Stimulated activated CD4-positive, alpha-beta T cell treated with anti-CD3 and anti-CD28 coated beads, TNF-alpha, amount 100 ng/mL, for 48 hours (primary cell): Measurements from ENCODE around the gene KCNMB2.
"Not testable (repeated sequence)": the region's sequence is repeated elsewhere in the genome, so short reads cannot be mapped to it uniquely, and the experiment has no call there.

Experiments
- DNase-seq, 3 donors: peaks; one replicate each; pipeline ENCODE4 v3.0.0-alpha.2; 2020; ENCODE audit warnings: low read depth in 3 of 3

The KCNMB2 gene

DNA sequence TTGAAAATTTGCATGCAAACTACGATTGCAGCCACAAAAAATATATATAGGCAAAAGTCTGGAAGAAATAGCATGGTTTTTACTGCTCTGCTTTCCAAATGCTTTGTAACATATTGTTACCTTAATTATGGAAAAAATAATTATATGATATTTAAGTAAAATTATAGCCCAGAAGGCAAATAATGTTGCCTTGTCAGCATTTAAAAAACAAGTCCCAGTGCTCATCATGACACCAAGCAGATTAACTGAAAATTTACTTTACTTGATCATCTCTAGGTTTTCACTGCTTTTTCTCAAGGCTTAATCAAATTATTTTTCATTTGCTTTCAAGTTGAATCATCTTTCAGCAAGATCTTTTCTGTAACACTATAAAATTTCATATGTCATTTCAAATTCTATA, 272.5 kb downstream of the KCNMB2 start:
- no peak for DNase-seq

DNA sequence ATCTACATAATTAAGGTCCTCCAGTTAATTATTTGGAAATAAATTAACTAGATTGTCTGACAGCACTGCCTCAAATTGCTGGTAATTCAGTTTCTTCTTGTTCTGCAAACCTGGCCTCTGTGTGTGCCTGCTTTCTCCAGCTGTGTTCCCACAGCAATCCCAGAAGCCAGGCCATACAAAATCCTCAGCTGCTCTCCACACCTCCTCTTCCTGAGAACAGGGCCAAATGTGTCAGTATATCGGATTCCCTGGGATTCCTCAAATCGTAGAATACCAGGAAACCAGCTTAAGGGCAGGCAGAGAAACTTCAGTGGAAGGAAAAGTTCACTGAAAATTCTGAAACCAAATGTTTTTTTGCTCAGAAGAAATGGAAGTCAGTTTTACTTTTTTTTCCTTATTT, 273.9 kb downstream of the KCNMB2 start:
- no peak for DNase-seq

DNA sequence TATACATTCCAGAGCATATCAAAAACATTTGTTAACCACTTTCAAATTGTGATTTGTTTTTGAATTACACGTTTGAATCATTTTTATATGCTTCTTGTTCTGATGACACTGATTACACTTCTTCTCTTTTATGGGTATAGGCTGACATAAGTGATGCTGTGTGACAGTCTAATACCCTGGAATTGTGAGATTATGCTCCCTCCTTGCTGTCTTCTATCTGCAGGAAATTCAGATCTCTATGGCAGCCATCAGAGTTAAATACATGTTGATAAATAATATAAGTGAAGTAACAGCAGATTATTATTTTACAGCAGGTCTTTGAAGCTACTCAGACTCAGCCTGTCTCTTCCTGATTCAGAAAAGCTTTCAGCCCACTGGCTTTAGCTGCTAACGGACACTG, 286.5 kb downstream of the KCNMB2 start:
- no peak for DNase-seq

DNA sequence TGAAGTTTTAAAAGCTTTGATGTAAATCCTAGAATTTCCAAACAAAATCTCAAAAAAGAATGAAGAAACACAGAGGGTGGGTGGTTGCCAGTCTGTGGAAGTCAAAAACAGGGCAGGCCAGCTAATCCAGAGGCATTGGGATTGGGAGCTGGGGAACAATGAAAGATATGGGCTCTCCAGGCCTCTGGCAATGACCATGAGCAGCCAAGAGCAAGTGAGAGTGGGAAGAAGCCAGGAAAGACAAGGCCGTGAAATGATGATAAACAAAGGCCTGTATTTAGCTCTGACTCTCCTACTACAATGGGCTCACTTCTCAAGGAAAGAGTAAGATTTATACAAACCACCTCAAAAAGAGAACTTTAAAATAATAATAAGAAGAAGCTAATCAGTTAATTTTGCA, 286.9 kb downstream of the KCNMB2 start:
- no peak for DNase-seq

DNA sequence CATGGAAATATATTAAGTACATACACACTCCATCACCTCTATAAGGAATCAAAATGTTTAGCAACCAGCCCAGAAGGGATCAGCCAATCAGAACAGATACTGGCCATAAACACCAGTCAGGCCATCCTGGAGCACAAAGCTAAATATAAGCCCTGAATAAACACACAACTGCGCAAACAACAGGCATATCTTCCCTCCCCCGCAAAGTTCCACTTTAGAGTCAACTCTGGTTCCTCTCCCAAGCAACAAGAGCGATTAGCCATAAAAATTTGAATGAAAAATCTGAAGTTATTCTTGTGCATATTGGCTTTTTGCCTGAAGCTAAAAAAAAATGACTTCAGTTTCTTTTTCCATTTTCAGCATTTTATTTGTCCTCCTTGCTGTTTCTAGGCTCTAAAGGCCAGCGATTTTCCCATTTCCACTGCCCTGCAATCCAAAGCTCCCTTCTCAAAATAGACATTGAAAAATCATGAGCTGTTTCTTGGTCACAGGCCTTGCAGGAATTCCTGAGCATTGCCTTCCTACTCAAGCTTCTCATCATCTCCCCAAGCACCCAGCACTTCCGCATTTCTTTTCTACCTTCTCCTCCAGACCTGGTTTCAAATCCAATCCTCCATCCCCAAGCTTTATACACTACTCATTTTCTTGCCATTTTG, 287.5 kb downstream of the KCNMB2 start:
- DNase-seq: no peak

DNA sequence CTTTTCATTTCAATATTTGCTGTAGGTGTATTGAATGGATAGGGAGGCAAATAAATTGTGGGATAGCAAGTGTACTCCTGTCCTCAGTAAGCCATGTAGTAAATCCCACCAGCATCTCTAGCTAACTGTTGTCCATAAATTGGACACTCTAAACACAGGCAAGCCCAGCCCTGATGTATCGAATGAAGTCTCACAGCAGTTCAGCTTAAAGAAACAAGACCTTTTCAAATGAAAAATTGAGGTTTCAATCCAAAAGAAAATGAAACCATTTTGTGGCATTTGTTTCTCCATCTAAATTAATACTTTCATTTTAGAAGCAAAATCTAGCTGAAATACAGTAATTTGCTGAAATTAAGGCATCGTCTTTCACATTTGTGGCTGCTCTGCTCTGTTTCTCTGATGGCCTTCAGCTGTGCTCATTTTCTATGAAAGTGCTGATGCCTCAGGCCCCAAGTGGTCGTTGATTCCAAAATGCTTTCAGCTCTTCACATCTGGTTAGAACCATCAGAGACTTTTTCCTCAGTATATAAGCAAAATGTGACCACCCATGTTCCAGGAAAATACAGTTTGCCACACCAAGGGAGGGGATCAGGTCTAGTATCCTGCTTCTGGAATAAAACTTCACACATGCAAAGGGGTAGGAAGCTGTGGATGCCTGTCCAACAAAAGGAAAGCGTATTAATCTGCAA, 290.3 kb downstream of the KCNMB2 start:
- DNase-seq: no peak

DNA sequence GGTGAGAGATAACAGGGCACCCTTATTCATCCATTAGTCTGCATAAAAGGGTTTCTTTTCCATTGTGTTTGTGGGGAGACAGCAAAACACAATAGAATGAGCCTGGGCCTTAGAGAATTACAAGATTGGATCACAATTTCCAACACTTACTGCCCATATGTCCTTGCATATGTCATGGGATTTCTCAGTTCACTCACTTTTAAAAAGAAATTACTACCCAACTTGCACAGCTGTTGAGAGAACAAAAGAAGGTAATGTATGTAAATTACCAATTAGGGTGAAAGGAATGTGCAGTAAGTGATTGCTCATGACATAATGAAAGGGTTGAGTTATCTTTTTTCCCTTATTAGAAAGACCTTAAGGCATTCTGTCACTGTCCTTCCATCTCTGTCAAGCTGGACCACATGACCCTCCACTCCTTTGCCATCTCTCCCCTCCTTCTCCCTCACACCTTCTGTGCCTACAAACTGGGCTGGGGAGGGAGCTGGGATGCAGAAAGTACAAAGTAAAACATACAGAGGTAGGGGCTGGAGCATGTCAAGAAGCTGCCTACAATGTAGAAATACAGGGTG, 291.1 kb downstream of the KCNMB2 start:
- no peak for DNase-seq

DNA sequence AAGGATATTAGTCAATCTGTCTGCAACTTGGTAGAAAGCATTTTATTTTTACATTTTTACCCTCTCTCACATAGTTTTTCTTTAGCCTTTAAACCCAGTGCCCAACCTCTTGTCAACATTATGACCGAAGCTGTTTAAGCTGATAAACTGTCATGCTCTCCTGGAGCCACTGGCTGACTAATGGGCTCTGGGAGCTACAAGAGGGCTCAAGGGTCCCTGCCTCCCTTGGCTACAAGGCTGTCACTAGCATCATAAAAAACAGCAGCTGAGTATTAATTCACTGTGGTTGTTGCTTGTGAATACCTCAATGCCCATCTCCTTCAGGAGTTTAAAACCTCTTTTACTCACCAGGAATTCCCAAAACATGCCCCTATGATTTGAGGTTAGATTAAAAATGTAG, 297.5 kb downstream of the KCNMB2 start:
- no peak for DNase-seq

DNA sequence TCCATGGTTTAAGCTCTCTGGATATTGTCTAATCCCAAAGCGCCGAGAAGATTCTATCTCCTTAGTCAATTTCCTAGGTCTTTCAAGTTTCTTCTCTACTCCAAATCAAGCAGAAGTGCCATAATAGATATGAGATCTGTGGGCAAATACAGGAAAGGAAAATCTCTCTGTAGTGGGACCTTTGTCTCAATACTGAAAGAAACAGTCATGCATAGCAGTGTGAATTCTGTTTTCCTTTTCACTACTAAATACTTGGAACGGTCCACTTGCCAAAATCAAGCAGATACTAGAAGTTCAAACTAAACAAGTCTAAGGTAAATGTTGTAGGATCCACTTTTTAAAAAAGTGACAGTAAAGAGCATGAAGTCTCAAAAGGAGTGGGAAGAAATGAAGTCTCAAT, 298.8 kb downstream of the KCNMB2 start:
- no peak for DNase-seq

DNA sequence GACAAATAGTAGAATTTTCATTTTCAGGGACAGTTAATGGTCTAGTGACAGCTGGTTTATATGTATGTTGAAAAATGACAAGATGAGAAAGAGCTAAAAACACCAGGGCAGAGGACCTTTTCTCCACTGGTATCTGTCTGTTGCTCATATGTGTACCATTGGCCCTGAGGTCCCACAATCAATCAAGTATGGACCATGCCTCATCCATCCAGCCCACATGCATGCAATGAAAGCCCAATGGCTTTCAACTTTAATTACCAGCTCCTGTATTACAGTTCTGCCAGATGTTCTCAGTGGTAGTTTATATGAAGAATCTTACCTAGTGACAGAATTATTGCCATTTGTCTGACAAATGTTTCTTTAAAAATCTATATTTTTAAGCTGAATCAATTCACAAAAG, 301.3 kb downstream of the KCNMB2 start:
- no peak for DNase-seq

DNA sequence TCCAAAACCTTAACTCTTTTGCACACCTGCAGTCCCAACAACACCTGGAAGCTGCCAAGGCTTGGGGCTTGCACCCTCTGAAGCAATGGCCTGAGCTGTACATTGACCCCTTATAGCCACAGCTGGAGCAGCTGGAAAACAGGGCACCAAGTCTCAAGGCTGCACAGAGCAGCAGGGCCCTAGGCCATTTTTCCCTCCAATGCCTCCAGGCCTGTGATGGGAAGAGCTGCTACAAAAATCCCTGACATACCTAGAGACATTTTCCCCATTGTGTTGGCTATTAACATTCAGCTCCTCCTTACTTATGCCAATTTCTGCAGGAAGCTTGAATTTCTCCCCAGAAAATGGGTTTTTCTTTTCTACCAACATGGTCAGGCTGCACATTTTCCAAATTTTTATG, 304.4 kb downstream of the KCNMB2 start:
- no peak for DNase-seq

DNA sequence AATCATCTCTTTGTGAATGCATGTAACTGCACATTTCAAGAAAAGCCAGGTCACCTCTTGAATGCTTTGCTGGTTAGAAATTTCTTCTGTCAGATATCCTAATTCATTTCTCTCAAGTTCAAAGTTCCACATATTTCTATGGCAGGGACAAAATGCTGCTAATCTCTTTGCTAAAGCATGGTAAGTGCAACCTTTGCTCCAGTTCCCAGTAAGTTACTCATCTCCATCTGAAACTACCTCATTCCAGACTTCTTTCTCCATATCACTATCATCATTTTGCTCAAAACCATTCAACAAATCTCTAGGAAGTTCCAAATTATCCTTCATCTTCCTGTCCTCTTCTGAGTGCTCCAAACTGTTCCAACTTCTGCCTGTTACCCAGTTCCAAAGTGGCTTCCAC, 304.8 kb downstream of the KCNMB2 start:
- no peak for DNase-seq

DNA sequence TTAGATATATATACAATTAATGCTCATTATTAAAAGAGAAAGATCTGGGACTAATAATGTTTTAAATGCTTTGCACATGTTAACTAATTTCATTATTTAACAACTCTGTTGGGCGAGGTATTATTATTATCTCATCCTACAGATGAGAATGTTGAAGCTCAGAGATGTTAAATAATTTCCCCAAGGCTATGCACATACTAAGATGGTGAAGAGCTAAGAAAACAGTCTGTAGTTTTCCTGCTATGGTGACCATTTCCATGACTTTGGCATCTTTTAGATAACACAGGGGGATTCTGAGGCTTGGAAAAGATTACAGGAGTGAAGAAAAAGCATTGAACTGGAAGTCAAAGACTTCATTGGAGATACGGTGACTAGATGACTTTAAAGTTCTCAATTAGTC, 308.7 kb downstream of the KCNMB2 start:
- DNase-seq: no peak

DNA sequence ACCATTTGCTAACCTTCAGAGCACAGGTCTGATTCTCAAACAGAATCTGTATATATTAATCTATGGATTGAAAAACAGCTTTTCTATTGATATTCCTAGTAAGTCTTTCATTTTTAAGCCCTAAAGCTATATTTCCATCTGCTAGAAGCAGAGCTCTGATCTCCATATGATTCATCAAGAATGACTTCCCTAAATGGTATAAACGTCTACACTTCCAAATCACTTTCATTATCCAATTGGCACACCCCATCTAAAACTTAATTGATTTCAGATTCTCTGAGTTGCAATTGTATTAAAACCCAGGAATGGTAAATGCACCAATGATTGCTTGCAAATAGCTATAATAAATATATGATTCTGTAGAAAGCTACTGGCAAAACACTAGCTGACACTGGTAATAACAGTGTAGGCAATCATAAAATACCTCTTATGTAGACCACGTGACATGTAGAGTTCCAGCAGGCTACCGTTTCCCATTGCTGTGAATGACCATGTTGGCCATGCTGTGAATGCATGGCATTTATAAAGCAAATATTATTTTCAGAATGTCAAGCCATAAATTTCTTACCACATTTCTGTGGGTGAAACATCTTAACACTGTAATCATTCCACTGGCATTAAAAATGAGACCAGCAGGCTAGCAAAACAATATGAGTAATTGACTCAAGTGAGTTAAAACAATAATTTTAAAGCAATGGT, 309.3 kb downstream of the KCNMB2 start:
- DNase-seq: no peak

DNA sequence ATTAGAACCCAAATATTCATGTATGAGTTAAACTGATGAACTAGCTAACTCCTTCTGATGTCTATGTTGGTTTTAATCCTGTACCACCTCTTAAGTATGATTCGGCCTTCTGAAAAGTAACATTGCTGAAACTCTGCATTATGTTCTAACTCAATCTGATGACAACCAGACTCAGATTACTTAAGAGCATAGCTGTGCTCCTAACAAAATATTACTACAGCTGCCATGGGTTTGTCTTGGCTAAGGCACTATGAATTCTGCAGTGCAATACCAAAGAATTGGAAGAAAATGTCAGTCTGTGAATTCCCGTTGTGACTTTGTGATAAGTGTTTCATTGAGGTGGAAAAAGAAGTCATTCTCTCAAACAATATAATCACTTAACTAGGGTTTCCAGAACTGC, 311.0 kb downstream of the KCNMB2 start:
- no peak for DNase-seq

DNA sequence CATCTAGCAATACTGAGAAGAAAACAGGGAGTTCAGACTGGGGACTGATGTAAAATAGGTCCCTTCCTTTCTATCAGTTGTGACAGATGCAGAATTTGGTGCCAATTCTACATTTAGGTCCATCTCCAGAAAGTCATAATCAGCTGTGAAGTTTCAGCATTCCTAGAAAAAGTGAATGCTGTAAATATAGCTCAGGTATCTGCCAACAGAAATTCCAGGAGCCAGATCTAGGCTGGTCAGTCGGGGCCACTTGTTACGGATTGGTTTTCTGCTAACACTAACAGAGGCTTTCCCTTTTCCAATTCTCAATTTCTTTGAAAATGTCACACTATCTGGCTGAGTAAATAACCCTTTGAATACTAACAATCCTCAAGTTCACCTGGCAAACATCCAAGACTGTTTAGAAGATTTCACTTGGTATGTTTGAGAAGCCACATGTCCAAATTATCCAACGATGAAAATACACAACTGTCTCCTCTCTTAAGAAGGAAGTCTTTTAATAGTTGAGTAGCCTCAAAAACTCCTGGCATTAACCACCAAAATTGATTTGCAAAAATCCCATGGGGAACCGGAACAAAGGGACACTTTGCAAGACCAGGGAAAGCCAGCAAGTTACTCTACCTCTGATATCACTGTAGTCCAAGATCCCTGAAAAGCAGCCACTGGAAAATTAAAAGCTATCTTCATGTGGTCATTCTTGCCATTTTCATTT, 313.1 kb downstream of the KCNMB2 start:
- no peak for DNase-seq

DNA sequence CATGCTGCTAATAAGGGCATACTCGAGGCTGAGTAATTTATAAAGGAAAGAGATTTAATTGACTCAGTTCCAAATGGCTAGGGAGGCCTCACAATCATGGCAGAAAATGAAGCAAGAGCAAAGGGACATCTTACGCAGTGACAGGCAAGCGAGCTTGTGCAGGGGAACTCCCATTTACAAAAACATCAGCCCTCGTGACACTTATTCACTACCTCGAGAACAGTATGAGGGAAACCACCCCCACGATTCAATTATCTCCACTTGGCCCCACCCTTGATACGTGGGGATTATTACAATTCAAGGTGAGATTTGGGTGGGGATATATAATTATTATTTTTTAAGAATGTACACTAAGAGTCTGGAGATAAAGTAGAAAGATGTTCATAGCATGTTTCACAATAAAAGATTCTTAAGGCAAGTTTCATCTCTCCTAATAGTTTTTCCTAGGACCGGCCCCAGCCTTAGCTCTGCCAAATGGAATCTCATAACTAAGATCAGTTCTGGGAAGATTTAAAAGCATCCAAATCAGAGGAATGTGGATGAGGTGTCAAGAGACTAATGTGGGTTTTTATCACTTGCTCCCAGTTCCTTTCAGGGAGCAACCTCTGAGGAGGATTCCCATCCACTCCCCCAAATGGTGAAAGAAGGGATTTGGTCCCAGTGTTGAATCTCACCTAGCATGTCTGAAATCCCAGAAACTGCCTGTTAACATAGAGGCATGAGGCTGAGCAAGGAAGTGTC, 314.4 kb downstream of the KCNMB2 start:
- no peak for DNase-seq

DNA sequence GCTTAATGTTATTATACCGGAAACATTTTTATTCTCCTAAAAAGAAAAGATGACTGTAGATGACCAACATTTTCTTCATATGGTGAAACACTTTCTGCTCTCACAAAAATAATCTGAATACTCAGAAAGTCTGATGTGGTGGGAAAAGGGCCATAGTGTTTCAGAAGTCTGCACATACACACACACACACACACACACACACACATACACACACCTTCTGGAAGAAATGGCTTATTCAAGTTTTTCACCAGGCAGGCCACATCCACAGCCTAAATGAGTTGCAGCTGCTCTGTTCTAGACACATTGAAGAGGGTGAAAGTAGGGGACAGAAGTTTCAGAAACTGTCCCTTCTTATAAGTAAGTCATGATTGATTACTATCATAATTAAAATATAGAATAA, 315.3 kb downstream of the KCNMB2 start:
- no peak for DNase-seq

DNA sequence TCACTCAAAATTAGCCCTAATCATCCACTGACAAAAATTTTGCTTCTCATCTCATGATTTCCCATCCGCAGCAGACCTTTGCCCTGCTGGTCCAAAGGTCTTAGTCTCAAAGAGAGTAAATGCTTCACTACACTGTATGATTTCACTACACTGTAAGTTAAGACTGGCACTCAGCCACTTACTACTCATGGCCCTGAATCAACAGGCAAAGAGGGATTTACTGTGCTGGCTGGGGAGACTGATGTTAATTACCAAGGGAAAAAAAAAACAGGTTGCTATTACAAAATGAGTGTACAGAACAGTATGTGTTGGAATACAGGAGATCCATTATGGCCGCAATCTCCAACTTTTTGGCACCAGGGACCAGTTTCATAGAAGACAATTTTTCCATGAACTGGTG, 320.6 kb downstream of the KCNMB2 start:
- no peak for DNase-seq

DNA sequence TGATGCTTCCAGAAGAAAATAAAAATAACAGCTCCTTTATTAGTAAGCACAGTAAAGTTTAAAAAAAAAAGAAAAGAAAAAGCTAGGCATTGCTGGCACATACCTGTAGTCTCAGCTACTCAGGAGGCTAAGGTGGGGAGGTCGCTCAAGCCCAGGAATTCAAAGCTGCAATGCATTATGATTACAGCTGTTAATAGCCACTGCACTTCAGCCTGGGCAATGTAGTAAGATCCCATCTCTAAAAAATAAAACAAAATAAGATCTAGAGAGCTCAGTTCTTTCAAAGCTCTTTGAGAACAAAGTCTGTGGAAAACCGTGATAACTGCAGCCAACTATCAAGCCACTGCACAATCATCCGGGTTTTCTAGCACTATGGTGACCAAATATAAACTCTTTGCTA, 323.1 kb downstream of the KCNMB2 start:
- DNase-seq: no peak

DNA sequence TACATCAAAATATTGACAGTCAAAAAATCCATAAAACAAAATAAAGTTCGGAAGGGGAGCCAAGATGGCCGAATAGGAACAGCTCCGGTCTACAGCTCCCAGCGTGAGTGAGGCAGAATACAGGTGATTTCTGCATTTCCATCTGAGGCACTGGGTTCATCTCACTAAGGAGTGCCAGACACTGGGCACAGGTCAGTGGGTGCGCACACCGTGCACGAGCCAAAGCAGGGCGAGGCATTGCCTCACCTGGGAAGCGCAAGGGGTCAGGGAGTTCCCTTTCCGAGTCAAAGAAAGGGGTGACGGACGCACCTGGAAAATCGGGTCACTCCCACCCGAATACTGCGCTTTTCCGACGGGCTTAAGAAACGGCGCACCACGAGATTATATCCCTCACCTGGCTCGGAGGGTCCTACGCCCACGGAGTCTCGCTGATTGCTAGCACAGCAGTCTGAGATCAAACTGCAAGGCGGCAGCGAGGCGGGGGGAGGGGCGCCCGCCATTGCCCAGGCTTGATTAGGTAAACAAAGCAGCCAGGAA, 323.7 kb downstream of the KCNMB2 start:
- not testable (repeated sequence) for DNase-seq
